BE2C (cell line): ENCODE data around the gene NACC2.
A peak's percentile ranks its signal among the peaks of the same experiment; 100 is the strongest.

Source experiments
- DNase-seq: peaks from one replicate; pipeline ENCODE4 v3.0.0-alpha.2; 2020
- H3K27me3 ChIP-seq: fragments of 250-450 bp; sonication (Bioruptor Pico); 2 replicates; pipeline ENCODE4 v1.5.1; 2020; ENCODE audit warnings: mild to moderate bottlenecking
- H3K36me3 ChIP-seq: fragments of 250-450 bp; sonication (Bioruptor Pico); 2 replicates; pipeline ENCODE4 v1.5.1; 2020; ENCODE audit warnings: mild to moderate bottlenecking
- H3K4me1 ChIP-seq: fragments of 250-450 bp; sonication (Bioruptor Pico); 2 replicates; pipeline ENCODE4 v1.5.1; 2020
- H3K4me3 ChIP-seq: 2 replicates; pipeline ENCODE4 v1.5.1; 2011; ENCODE audit warnings: low read depth, low read length
- H3K9me3 ChIP-seq: fragments of 250-450 bp; sonication (Bioruptor Pico); 2 replicates; pipeline ENCODE4 v1.5.1; 2020
- TF ChIP-seq, protein P1 (sequence below): IDR thresholded peaks from 2 replicates; pipeline ENCODE4 v1.5.1; 2012; ENCODE audit warnings: mild to moderate bottlenecking, low read depth, low read length

The NACC2 gene

GRCh38 chr9:136051837-136052471 is 43.1 kb downstream of the NACC2 start:
- peaks cover 5% of the 10 kb centered on the region for H3K4me1 ChIP-seq
- no peaks in the 10 kb centered on the region for H3K36me3 ChIP-seq
- TF ChIP-seq, protein P1, sequence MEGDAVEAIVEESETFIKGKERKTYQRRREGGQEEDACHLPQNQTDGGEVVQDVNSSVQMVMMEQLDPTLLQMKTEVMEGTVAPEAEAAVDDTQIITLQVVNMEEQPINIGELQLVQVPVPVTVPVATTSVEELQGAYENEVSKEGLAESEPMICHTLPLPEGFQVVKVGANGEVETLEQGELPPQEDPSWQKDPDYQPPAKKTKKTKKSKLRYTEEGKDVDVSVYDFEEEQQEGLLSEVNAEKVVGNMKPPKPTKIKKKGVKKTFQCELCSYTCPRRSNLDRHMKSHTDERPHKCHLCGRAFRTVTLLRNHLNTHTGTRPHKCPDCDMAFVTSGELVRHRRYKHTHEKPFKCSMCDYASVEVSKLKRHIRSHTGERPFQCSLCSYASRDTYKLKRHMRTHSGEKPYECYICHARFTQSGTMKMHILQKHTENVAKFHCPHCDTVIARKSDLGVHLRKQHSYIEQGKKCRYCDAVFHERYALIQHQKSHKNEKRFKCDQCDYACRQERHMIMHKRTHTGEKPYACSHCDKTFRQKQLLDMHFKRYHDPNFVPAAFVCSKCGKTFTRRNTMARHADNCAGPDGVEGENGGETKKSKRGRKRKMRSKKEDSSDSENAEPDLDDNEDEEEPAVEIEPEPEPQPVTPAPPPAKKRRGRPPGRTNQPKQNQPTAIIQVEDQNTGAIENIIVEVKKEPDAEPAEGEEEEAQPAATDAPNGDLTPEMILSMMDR: no peak
- no peaks in the 10 kb centered on the region for H3K9me3 ChIP-seq
- no peaks in the 10 kb centered on the region for H3K27me3 ChIP-seq
- DNase-seq: peak; percentile 47
- peak overlapping the region; percentile 65 for H3K4me3 ChIP-seq

DNA sequence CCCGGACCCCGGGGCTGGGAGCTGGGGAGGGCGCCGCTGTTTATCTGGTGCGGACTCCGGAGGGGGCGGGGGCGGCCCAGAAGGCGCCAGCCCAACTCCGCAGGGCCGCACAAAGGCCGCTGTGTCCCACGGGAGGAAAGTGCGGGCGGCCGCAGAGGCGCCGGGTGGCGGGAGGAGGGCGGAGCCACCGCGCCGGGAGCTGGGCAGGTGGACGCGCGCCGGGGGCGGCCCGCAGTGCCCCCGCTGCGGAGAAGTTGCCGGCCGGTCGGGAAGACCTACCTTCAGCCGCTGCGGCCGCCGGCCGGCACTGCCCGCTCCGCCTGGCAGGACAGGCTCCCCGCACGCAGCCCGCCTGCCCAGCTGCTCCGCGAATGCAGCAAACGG is 43.6 kb downstream of the NACC2 start:
- no peaks in the 10 kb centered on the region for H3K36me3 ChIP-seq
- H3K9me3 ChIP-seq: no peaks in the 10 kb centered on the region
- TF ChIP-seq, protein P1: no peak
- no peaks in the 10 kb centered on the region for H3K27me3 ChIP-seq
- peak overlapping the region; percentile 65 for H3K4me3 ChIP-seq
- H3K4me1 ChIP-seq: peaks cover 5% of the 10 kb centered on the region
- DNase-seq: peak; percentile 51

- peaks cover 5% of the 10 kb centered on the region for H3K4me1 ChIP-seq
- peak overlapping the region; percentile 65 for H3K4me3 ChIP-seq
Observed at GRCh38 chr9:136050701-136051452, 44.2 kb downstream of the NACC2 start.

DNA sequence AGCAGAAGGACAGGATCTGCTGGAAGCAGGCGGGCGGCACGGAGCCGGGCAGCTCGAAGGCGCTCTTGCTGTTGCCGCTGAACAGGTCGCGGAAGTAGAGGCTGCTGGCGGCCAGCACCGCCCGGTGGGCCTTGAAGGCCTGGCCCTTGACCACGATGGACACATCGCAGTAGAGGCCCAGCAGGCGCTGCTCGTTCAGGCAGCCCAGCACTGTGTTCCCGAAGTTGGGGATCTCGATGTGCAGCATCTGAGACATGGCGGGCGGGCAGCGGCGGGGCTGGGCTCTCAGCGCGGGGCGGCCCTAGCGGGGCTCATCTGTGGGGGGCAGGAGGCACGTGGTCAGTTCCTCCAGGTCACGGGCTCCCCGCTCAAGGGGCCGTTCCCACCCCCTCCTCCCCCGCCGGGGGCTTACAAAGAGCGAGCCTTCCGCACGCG is 44.8 kb downstream of the NACC2 start:
- no peaks in the 10 kb centered on the region for H3K36me3 ChIP-seq
- TF ChIP-seq, protein P1: no peak
- no peak for DNase-seq
- H3K27me3 ChIP-seq: no peaks in the 10 kb centered on the region
- no peak overlapping the region for H3K4me3 ChIP-seq
- H3K4me1 ChIP-seq: peaks cover 5% of the 10 kb centered on the region
- no peaks in the 10 kb centered on the region for H3K9me3 ChIP-seq

More at GRCh38 chr9:136050701-136051452, 44.2 kb downstream of the NACC2 start:
- H3K27me3 ChIP-seq: no peaks in the 10 kb centered on the region
- no peak for DNase-seq
- H3K36me3 ChIP-seq: no peaks in the 10 kb centered on the region
- TF ChIP-seq, protein P1: no peak
- H3K9me3 ChIP-seq: no peaks in the 10 kb centered on the region

DNA sequence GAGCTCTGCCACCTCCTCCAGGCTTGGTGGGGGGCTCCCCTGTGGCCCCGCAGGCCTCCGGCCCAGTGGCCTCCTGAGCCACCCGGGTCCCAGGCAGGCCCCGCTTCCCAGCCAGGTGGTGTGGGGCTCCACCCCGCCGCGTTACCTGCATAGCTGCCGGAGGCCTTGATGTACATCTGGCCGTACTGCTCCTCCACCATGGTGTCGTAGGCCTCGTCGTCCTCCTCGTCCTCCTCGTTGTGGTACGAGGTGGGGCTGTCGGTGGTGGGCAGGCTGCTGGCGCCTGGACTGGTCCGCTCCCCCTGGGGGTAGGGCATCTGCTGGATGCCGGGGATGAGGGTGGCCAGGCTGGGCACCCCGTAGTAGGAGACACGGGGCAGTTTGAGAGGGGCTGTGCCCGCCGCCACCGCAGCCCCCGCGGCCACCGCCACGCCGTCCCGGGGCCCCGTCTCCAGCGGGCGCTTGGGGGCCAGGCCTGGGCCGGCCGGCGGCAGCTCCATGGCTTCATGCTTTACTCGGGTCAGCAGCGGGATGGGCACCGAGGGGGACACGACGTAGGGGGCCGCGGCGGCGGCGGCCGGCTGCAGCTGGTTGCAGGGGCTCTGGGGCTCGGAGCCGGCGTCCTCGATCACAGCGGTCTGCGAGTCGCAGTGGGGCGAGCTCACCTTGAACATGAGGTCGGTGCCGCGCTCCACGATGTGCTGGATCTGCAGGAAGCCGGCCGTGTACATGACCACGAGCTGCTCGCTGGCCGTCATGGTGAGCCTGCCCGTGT is 45.4 kb downstream of the NACC2 start:
- Histone ChIP-seq H3K4me3 (no peak overlapping the region), H3K4me1 (peaks cover 5% of the 10 kb centered on the region), H3K9me3 (no peaks in the 10 kb centered on the region), H3K27me3 (no peaks in the 10 kb centered on the region), H3K36me3 (no peaks in the 10 kb centered on the region)
- DNase-seq: peak; percentile 9
- TF ChIP-seq, protein P1: no peak
